ENCODE data around the gene CLDN5.

CLDN5 gene

DNA sequence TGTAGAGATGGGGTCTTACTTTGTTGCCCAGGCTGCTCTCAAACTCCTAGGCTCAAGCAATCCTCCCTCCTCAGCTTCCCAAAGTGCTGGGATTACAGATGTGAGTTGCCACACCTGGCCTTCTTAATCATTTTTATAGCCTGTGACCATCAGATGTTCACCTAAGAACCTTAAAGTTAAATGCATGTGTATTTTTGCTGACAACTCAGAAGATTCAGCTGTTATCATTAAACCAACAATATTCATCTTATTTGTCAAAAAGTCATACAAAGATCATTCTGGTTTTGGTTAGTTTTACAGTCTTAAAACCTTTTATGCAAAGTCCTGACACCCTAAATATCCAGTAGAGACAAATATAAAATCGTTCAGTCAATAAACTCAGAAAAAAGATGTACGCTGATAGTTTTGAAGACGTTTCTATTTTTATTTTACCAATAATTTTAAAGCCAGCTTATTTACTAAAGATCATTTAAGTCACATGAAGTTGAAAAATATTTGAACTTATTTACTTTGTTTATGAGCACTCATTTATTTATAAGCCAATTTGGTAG is 22.2 kb downstream of the CLDN5 start:
- no peak for DNase-seq

DNA sequence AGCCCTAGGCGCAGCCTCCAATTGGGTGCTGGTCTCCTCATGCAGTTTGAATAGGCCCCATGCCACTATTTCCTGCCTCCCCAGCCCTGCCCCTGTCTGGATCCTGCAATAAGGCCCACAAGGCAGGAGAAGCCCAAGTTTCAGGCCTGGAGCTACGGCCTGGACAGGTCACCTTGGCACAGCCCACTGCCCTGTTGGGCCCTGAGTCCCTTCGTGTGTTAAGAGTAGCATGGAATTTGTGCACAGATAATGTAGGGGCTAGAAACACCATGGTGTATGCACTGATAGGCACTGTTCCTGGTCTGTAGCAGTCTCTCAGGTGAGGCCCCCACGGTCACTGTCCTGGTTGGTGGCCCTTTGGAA is 24.3 kb downstream of the CLDN5 start:
- no peak for DNase-seq

DNA sequence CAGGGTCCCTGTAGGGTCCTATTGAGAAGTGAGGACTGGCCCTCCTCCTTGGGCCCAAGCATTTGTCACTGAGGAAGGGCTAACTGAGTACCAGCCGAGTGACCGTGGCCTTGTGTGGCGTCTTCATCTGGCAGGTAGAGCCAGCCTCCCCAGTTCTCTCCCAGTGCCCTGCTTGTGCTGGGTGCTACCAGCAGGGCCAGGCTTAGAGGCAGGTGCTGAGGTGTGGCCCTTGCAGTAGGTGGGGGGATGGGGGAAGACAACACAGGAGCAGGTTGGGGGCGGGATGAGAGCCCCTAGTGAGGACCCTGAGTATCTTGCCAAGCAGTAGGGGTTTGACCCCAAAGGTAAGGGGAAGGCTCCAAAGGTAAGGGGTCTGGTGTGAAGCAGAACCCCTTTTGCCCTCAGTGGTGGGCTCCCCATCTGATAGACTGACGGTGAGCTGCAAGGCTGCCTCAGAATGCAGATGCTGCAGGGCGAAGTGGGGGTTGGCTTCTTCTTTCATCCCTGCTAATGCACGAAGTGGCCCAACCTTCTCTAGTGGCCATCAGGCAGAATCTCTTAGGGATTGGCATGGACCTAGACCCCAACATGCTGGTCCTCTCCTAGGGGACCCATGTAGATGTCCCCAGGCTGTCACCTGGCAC is 24.9 kb downstream of the CLDN5 start:
- DNase-seq, result no peak

DNA sequence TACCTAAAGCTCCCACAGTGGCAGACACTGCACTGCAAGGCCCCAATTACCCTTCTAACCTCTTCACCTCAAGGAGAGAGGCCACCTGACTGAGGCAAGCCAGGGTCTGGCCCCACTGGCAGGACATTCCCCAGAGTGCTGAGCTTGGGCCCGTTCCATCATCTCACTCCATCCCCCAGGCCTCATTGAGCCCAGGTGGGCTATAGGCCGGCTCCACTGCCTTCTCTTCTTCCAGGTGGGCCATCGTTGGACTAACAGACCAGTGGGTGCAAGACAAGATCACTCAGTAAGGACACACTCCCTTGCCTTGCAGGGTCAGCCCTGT is 25.4 kb downstream of the CLDN5 start:
- DNase-seq, result no peak

DNA sequence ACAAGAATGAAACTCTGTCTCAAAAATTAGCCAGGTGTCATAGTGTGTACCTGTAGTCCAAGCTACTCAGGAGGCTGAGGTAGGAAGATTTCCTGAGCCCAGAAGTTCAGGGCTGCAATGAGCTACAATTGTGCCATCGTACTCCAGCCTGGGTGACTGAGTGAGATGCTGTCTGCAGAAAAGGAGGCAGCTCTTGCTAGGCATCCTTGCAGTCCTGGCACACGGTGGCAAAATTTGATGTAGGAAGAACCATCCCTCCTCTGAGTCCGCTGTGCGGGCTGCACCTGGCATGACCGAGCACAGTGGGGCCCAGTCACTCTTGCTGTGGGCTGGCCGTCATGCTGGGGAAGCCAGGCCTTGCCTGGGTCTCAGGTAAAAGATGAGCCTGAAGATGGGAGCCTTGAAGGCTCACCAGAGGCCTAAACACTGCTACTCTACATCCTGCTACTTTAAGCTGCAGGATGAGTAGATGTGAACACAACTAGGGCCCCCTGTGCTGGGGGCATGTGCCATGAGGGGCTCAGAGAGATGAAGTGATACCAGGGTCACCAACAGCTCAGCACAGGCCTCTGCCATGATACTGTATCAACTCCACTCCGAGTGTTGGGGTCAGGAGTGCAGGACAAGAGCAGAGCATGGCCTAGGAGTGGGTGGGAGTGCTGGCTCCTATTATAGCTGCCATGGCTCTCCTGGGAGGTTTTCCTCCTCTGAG is 25.9 kb downstream of the CLDN5 start:
- DNase-seq, result no peak

DNA sequence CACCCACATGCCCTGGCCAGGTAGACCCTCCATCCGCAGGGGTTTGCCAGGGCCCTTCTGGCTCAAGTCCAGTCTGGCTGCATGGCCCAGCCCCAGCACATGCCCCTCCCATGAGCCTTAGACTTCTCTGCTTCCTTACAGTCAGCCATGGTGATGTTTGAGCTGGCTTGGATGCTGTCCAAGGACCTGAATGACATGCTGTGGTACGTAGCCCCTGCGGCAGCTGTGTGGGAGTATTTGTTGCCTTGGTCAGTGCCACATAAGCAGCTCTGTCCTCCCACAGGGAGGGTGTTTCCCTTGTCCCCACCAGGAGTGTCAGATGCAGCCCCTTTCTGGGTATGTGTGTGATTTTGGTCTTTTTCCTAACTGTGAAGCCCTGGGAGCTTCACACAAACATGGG is 27.0 kb downstream of the CLDN5 start:
- peak; percentile 28 for DNase-seq

DNA sequence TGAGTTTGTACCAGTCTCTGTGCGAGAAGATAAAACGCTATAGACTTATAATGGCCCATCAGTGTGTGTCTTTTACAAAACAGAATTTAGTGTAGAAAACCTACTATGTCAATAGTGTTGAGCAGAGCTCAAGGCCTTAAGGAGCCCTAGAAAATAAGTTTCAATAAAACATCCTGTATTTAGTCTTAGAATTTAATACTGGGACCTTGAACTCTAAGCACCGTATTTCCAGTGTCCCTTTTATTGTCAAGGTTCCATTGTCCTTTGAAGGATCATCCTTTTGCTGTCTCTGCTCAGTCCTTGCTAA is 27.9 kb downstream of the CLDN5 start:
- no peak for DNase-seq

DNA sequence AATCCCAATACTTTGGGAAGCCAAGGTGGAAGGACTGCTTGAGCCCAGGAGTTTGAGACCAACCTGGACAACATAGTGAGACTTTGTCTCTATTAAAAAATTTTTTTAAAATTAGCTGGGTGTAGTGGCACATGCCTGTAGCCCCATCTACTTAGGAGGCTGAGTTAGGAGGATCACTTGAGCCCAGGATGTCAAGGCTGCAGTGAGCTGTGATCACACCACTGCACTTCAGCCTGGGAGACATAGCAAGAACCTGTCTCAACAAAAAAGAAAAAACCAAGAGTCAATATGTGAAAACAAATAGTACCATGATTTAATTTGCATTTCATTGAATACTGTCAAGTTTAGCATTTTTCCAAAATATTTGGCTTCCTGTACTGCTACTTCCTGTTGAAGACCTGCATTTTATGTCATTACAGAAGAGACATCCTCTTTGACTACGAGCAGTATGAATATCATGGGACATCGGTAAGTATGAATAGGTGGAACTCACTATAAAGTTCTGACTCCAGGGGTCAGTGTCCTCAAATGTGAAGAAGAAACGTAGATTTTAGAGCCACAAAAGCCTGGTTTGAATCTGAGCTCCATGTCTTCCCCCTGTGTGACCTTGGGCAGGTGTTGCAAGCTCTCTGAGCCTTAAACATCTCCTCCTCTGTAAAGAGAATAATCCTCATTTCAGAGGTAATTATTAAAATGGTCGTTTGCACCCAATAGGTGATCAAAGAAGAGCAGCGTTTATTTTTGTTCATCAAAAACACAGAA is 28.5 kb downstream of the CLDN5 start:
- DNase-seq, result peak; percentile 28

DNA sequence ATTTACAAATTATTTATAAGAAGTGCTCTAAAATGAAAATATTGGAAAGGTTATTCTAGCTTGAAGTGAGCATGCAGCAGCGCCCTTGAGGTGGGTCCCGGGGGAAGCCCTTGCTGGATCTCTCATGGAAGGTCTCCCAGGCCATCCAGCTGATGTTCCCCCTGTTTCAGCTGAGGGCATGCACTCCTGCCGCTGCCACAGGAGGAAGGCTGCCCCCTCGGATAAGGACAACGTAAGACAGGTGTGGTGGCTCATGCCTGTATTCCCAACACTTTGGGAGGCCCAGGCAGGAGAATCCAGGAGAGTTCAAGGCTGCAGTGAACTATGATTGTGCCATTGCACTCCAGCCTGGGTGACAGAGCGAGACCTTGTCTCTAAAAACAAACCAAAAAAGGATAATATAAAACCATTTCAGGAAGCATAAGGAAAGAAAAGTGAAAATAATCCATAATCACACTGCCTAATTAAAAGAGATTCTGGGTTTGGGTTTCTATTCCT is 29.5 kb downstream of the CLDN5 start:
- DNase-seq, result no peak

DNA sequence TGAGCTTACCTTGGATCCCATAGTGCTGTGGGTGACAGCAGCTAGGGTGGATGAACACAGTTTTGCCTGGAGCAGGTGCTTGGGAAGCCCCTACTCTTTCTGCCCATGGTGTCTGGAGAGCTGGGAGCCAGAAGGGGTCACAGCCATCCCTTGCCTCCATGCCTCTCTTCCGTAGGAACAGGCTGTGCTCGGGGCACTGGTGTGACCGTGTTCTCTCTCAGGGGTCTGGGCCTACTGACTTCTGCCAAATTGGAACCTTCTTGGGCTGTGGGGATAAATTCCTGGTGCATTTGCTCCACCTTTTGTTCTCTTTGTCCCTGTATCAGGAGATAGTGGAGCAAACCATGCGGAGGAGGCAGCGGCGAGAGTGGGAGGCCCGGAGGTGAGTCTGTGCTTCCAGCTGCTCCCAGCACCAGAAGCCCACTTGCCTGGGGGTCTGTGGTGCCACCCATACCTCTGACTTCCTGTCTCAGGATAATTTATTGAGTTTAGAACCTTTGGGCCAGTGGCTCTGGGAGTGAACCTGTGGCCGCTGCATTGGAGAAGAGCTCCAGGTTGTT is 30.1 kb downstream of the CLDN5 start:
- DNase-seq, result no peak

DNA sequence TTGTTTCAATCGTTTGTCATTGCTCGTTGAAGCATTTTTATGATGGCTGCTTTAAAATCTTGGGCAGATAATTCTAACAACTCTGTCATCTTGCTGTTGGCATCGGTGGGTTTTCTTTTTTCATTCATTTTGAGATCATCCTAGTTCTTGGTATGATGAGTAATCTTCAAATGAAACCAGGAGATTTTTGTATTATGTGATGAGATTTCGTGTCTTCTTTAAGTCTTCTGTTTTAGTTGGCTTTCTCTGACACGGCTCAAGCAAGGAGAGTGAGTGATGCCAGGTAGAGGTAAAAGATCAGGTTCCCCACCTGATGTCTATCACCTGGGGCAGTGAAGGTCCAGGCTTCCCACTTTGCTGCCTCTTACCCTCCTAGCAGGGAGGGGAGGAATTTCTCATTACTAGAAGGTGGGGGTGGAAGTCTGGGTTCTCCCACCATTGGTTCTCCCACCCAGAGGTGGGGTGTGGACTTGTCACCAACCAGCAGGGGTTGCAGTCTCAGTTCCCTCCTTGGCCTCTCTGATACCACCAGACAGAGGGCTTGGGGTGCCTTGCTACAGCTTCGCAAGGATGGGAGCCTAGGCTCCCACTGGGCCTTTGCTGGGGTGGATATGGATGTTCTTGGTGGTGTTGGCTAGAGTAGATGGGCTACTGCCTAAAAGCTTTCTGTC is 31.6 kb downstream of the CLDN5 start:
- no peak for DNase-seq

DNA sequence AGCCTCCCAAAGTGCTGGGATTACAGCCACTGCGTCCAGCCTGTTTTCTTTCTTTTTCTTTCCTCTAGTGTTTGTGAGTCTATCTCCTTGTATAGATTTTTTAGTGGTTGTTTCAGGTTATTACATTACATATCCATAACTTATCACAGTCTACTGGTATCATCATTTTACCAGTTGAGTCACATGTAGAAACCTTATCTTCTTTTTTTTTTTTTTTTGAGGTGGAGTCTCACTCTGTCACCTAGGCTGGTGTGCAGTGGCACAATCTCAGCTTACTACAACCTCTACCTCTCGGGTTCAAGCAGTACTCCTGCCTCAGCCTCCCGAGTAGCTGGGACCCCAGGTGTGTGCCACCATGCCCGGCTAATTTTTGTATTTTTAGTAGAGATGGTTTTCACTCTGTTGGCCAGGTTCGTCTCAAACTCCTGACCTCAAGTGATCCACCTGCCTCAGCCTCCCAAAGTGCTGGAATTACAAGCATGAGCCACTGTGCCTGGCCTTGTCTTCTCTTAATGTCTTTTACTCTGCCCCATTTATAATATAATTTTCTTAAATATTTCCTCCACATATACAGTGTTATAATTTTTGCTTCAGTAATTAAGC is 33.5 kb downstream of the CLDN5 start:
- no peak for DNase-seq

DNA sequence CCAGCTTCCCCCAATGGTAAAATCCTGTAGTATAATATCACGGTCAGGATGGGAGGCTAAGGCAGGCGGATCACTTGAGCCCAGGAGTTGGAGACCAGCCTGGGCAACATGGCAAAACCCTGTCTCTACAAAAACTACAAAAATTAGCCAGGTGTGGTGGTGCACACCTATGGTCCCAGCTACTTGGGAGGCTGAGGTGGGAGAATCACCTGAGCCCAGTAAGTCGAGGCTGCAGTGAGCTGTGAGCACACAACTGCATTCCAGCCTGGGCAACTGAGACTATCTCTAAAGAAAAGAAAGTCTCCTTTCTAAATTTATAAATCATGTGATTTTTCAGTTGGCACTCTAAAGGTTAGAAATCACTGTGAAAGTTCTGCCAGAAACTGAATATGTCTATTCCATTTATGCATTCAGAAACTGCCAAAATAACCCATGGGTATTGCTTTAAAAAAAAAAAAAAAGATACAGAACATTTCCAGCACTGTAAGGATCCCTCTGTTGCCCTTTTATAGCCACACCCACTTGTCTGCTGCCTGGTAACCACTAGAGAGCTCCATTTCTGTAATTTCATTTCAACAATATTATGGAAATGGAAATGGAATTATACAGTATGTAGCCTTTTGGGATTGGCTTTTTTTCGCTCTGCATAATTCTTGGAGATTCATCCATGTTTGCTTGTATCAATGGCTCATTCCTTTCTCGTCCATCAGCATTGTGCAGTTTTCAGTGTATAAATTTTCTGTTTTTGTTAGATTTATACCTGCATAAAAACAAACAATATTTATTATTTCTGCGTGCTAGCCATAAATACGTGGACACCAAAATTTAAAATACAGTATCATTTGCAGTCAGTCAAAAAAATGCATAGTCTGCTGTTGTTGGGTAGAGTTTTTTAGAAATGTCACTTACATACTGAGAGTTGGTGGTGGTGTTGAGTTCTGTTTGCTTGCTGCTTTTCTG is 35.0 kb downstream of the CLDN5 start:
- no peak for DNase-seq

DNA sequence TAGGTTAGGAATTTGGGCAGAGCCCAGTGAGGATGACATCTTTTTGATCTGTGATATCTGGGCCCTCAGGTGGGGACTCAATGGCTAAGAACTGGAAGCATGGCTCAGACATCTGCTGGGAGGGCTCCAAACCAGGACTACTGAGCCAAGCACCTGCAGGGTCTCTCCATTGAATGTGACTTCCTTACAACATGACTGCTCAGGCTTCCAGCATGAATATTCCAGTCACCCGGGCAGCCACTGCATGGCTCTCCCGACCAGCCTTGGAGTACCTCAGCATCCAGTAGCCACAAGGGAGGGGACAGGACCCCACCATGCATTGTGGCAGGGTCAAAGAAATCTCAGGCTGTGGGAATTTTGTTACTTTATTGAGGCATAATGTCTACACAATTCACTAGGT is 35.9 kb downstream of the CLDN5 start:
- no peak for DNase-seq

DNA sequence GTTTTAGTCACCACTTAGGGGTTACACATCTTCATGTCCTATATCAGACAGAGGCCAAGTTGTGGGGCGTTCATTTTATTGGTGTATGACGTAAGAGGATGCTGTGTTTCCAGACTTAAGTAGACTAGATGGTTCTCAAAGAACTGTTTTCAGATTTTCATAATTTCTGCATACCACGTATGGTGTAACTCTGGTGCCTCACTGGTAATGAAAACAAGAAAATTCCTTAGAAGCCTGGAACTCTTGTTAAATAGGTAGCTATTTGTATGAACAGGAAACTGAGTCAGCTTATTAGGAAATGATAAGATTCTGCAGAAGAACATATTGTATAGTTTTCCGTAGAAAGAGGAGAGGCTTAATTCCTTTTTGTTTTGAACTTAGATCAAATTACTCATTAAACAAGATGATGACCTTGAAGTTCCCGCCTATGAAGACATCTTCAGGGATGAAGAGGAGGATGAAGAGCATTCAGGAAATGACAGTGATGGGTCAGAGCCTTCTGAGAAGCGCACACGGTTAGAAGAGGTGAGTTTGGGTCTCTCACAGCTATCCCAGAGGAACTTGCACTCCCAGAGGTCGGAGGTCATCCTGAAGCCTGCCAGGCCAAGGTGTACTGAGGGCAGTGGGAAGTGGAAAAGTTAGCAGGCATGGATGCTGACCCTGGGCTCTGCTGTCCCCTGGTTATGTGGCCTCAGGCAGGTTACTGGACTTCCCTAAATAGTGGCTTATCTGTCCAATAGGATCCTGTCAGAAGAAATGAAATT is 40.5 kb downstream of the CLDN5 start:
- DNase-seq, result no peak

DNA sequence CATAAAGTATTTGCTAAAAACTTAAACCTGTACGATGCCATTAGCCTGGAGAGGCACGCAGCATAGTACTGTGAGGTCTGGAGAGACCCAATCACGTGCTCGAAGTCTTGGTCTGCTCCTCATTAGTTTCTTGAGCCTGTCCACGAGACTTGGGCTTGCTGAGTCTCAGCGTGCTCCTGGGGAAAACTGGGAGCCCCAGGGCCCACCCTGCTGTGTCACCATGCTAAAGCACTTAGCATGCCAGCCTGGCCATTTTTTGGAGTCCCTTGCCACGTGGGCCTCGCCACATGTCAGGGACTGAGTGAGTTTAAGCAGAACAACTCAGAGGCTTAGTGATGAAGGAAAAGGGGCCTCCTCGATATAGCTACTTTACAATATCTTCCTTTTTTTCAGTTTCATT is 41.9 kb downstream of the CLDN5 start:
- DNase-seq, result no peak

DNA sequence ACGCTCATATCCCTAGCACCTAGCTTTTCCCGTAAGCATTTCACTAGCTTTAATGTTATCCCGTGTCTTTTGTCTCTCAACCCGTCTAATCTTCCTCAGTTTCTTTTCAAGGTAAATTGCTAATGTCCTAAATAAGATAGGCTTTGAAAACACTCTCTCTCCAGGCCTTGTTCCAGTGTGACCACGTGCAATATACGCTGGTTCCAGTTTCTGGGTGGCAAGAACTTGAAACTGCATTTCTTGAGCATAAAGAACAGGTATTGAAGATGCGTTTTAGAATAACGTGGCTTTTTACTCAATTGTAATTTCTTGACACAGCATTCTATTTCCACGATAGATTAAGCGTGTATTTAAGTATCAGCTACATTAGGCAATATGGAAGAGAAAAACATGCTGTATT is 43.4 kb downstream of the CLDN5 start:
- DNase-seq, result no peak

DNA sequence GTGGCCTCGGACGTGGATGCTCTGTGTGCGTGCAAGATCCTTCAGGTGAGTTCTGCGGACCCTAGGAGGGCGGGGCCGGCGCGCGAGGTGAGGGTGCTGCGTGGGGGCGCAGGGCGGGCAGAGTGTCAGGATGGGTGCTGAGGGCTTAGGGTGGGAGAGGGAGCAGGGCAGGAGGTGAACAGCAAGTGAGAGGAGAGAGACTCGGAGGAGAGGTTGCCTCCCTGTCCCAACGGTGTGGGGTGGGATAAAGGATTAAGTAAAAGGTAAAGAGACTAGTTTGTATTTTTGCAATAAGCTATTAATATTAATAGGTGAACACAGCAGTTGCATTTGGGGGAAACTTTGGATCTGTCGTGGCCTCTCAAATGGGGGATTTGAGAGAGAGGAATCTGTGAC is 44.0 kb downstream of the CLDN5 start:
- no peak for DNase-seq

DNA sequence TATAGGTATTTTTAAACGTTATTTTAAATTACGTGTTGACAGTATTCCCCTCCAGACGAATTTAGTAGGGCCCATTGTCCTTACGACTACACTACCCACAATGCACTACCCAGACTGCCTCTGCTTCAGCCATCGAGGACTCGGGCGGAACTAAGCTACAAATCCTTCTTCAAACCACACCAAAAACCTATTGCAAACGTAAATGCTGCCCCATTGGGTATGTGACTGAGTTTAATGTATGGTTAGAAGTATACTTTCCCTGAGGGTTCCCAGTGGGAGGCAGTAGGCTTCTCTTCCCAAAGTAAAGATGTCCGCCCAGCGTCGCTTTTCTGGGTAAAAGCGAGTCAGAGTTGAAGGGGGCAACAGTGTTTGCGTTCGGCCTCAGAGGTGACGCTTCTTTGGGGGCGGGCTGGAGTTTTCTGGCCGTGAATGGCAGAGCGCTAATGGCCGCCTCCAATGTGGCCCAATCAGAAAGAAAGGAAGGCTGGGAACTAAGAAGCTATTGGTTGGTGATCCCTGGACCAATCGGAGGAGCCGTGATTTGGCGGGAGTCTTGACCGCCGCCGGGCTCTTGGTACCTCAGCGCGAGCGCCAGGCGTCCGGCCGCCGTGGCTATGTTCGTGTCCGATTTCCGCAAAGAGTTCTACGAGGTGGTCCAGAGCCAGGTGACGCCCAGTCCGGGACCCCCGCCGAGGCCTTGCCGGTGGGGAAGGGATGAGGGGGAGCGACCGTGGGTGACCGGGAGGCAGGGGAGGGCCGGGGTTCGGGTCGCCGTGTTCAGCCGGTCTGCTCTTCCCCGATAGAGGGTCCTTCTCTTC is 44.6 kb downstream of the CLDN5 start, which contains the start of gene CDC45:
Gene CDC45, plus strand, starts transcription at position 566 of the 818 bp plus-strand sequence. Its CDS starts 49 bp downstream, at position 615.
- peak; percentile 98 for DNase-seq

DNA sequence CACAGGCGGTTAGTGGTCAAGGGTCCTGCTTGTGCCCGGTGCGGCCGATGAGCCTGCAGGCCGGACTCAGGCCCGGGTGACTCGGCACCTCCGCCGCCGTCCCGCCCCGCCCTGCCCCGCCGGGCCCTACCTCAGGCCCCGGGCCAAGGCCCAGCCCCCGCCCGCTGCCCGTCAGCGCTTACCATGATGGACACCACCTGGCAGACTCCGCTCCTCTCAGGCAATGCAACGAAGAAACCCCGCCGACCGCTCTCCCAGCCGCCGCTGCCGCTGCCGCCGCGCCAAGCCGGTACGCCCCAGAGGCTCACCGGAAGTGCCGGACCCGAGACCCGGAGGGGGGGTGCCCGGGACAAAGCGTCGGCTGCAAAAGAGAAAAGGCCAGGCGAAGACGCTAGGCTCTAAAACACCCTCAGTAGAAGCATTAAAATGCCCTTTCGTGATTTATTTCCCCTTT is 45.3 kb downstream of the CLDN5 start, which contains the start of gene UFD1:
Gene UFD1, minus strand, starts transcription at position 293 of the 454 bp plus-strand sequence. Its CDS starts 108 bp downstream, at position 185.
- DNase-seq, result peak; percentile 78

Measured in fibroblast of upper back skin (primary cell).